Erythroblast (primary cell): ENCODE measurements around the gene ZDHHC22.

Experiments used
- GATA1 ChIP-seq: IDR thresholded peaks from 2 replicates; pipeline ENCODE4 v1.6.1; 2011; ENCODE audit warnings: low read depth, mild to moderate bottlenecking, control low read depth, low read length, moderate library complexity
- POLR2A ChIP-seq: IDR thresholded peaks from 2 replicates; pipeline ENCODE4 v1.6.1; 2011; ENCODE audit warnings: mild to moderate bottlenecking, low read length

GRCh38 chr14:77097700-77098528, 43.7 kb downstream of the ZDHHC22 start, which contains the start of gene CIPC:
- TF ChIP-seq POLR2A (peak; percentile 76), GATA1 (no peak)
